HG03108 (cell line): ENCODE results near the gene ANO7.

ENCODE experiments used
- ATAC-seq: cut with Tn5 transposase; IDR thresholded peaks from one replicate; pipeline ENCODE4 v1.9.1; 2021; ENCODE audit warnings: moderate library complexity; ENCODE audit not compliant: unreplicated experiment

Gene ANO7

GRCh38 chr2:241241669-241242068, 53.2 kb downstream of the ANO7 start:
- ATAC-seq, result no peak

- no peak for ATAC-seq
These were observed 53.8 kb downstream of the ANO7 start for GRCh38 chr2:241242306-241242705.

GRCh38 chr2:241244368-241244767, 55.9 kb downstream of the ANO7 start:
- no peak for ATAC-seq

GRCh38 chr2:241248289-241248688, 59.8 kb downstream of the ANO7 start:
- no peak for ATAC-seq

- ATAC-seq, result no peak
These were observed 60.4 kb downstream of the ANO7 start for GRCh38 chr2:241248897-241249296.

- ATAC-seq, result no peak
These were observed 61.2 kb downstream of the ANO7 start for GRCh38 chr2:241249654-241250053.

- no peak for ATAC-seq
These were observed 64.5 kb downstream of the ANO7 start for GRCh38 chr2:241252778-241253475.

GRCh38 chr2:241254904-241255351, 66.5 kb downstream of the ANO7 start:
- no peak for ATAC-seq

- no peak for ATAC-seq
These were observed 67.2 kb downstream of the ANO7 start for GRCh38 chr2:241255542-241256167.

- no peak for ATAC-seq
These were observed 67.7 kb downstream of the ANO7 start for GRCh38 chr2:241256168-241256545.

GRCh38 chr2:241257419-241258032, 69.0 kb downstream of the ANO7 start:
- ATAC-seq, result no peak

- ATAC-seq, result no peak
These were observed 70.2 kb downstream of the ANO7 start for GRCh38 chr2:241258505-241259280.

- ATAC-seq, result no peak
These were observed 72.4 kb downstream of the ANO7 start for GRCh38 chr2:241260911-241261310.

- ATAC-seq, result no peak
These were observed 73.2 kb downstream of the ANO7 start for GRCh38 chr2:241261628-241262027.

- ATAC-seq, result no peak
These were observed 74.6 kb downstream of the ANO7 start for GRCh38 chr2:241263061-241263460.

- no peak for ATAC-seq
These were observed 77.0 kb downstream of the ANO7 start for GRCh38 chr2:241265506-241265905.

- no peak for ATAC-seq
These were observed 79.0 kb downstream of the ANO7 start for GRCh38 chr2:241267249-241268067.

- ATAC-seq, result no peak
These were observed 79.8 kb downstream of the ANO7 start for GRCh38 chr2:241268306-241268705.

- ATAC-seq, result no peak
These were observed 80.4 kb downstream of the ANO7 start for GRCh38 chr2:241268716-241269445.
